GM21447 (cell line): ENCODE results near the gene ADAMTS17.
"Not testable (repeated sequence)": the region's sequence is repeated elsewhere in the genome, so short reads cannot be mapped to it uniquely, and the experiment has no call there.

Source experiments
- ATAC-seq: cut with Tn5 transposase; IDR thresholded peaks from one replicate; pipeline ENCODE4 v1.9.1; 2021; ENCODE audit not compliant: unreplicated experiment

ADAMTS17 gene

GRCh38 chr15:99926532-99926931 is 415.2 kb downstream of the ADAMTS17 start:
- not testable (repeated sequence) for ATAC-seq

- ATAC-seq, result no peak
These were observed 415.9 kb downstream of the ADAMTS17 start for GRCh38 chr15:99925661-99926461.

- ATAC-seq, result no peak
These were observed 418.1 kb downstream of the ADAMTS17 start for GRCh38 chr15:99923711-99924110.
